Right atrium auricular region (tissue), 2 donors: ENCODE data around the gene NT5C1B. TPM values are rescaled to one million over a fixed set of nuclear protein-coding genes. Genes with fewer than 3 reads are reported as not detected.

ENCODE experiments used
- DNase-seq: peaks from one replicate; pipeline ENCODE4 v3.0.0-alpha.2; 2019; ENCODE audit warnings: low spot score
- H3K27ac ChIP-seq, 2 donors: fragments of 200-600 bp; sonication (generic); 1 replicate in 1 of 2; 2 replicates in 1 of 2; pipeline ENCODE4 v1.5.1; 2016 to 2019
- H3K27me3 ChIP-seq, 2 donors: fragments of 200-600 bp; sonication (generic); one replicate each; pipeline versions ENCODE4 v1.5.1 to v1.6.0; 2017 to 2019
- H3K36me3 ChIP-seq: fragments of 200-600 bp; sonication (generic); one replicate; pipeline ENCODE4 v1.5.1; 2016
- H3K4me1 ChIP-seq, 2 donors: fragments of 200-600 bp; sonication (generic); one replicate each; pipeline versions ENCODE4 v1.5.1 to v1.6.0; 2017 to 2019
- H3K4me3 ChIP-seq, 2 donors: fragments of 200-600 bp; sonication (generic); 1 replicate in 1 of 2; 2 replicates in 1 of 2; pipeline ENCODE4 v1.5.1; 2017 to 2019; ENCODE audit warnings: mild to moderate bottlenecking in 1 of 2, moderate library complexity in 1 of 2
- H3K9me3 ChIP-seq, 2 donors: fragments of 200-600 bp; sonication (generic); one replicate each; pipeline ENCODE4 v1.5.1; 2019
- total RNA-seq, 2 donors: library from RNA; depleted of rRNA; stranded (reverse); fragments of >200 nt; gene quantifications; one replicate each; pipeline ENCODE4 v1.1.0, GENCODE V29; 2016
- TF ChIP-seq, protein P1 (sequence below), 2 donors: fragments of 200-600 bp; sonication (generic); IDR thresholded peaks; one replicate each; pipeline ENCODE4 v1.5.1; 2019; ENCODE audit warnings: antibody characterized with exemption in 2 of 2

Gene NT5C1B
- total RNA-seq, 2 donors from 2014 or later: not detected

DNA sequence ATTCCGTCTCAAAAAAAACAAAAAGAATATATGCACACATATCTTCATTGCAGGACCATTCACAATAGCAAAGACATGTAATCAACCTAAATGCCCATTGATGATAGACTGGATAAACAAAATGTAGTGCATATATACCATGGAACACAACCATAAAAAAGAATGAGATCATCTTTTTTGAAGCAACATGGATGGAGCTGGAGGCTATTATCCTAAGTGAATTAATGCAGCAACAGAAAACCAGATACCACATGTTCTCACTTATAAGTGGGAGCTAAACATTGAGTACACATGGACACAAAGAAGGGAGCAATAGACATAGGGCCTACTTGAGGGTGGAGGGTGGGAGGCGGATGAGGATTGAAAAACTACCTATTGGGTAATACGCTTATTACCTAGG lies 8.8 kb downstream of the NT5C1B start:
- Histone ChIP-seq H3K36me3 (no peaks in the 10 kb centered on the region), H3K9me3 (peaks cover 0 to 18% of the 10 kb centered on the region in 2 donors)
- no peak for DNase-seq

GRCh38 chr2:18578033-18578432 lies 11.3 kb downstream of the NT5C1B start:
- Histone ChIP-seq H3K9me3 (peaks cover 0 to 18% of the 10 kb centered on the region in 2 donors), H3K36me3 (no peaks in the 10 kb centered on the region), H3K4me1 (no peaks in the 10 kb centered on the region), H3K27ac (no peak overlapping the region), H3K4me3 (no peak overlapping the region), H3K27me3 (no peaks in the 10 kb centered on the region)
- TF ChIP-seq, protein P1, sequence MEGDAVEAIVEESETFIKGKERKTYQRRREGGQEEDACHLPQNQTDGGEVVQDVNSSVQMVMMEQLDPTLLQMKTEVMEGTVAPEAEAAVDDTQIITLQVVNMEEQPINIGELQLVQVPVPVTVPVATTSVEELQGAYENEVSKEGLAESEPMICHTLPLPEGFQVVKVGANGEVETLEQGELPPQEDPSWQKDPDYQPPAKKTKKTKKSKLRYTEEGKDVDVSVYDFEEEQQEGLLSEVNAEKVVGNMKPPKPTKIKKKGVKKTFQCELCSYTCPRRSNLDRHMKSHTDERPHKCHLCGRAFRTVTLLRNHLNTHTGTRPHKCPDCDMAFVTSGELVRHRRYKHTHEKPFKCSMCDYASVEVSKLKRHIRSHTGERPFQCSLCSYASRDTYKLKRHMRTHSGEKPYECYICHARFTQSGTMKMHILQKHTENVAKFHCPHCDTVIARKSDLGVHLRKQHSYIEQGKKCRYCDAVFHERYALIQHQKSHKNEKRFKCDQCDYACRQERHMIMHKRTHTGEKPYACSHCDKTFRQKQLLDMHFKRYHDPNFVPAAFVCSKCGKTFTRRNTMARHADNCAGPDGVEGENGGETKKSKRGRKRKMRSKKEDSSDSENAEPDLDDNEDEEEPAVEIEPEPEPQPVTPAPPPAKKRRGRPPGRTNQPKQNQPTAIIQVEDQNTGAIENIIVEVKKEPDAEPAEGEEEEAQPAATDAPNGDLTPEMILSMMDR (IDR thresholded peaks at IDR 0.05): no peak
- no peak for DNase-seq

More for the DNA sequence above, 8.8 kb downstream of the NT5C1B start:
- Histone ChIP-seq H3K27me3 (no peaks in the 10 kb centered on the region), H3K27ac (no peak overlapping the region), H3K4me1 (no peaks in the 10 kb centered on the region), H3K4me3 (no peak overlapping the region)
- TF ChIP-seq, protein P1 (IDR thresholded peaks at IDR 0.05): no peak

DNA sequence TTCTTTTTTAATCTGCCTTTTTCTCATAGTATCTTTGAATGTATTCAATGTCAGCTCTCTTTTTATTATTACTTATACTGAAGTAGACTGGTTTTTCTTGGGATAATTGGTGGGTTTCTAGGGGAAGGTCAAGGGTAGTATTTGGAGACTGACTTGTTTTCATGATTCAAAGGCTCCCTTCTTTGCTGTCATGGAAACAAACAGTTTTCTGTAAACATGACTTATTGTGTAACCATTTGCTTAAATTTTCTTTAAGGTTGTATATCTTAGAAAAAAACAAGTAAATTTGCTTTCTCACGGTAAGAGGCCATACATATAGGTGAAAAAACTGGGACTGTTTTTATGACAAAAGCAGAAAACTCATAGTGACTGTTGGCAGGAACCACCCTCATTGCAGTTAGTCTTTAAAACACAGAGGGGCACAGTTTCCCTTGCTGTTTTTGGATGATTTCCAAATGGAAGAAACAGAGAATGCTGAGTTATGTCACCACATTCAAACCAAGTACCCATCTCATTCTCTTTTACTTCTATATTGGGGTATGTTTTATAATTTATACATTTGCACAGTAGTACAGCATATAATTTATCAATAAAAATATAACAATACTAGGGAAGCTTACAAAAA lies 23.1 kb downstream of the NT5C1B start:
- TF ChIP-seq, protein P1 (IDR thresholded peaks at IDR 0.05): no peak
- Histone ChIP-seq H3K4me3 (no peak overlapping the region), H3K27ac (no peak overlapping the region), H3K4me1 (peaks cover 0 to 2% of the 10 kb centered on the region in 2 donors), H3K36me3 (no peaks in the 10 kb centered on the region), H3K9me3 (no peaks in the 10 kb centered on the region), H3K27me3 (no peaks in the 10 kb centered on the region)
- no peak for DNase-seq

DNA sequence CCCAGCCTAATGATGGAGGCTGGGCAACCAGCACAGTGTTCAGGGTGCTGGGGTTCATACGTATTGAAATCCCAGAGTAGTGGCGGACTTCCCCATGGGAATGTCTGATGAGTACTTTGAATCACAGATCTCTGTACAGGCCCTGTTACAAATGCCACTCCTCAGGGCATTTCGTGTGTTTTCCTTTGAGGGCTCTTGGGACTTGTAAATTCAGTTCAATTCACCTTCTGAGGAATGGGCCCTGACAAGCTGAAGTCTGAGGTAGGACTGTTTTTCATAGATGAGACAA lies 28.6 kb downstream of the NT5C1B start:
- TF ChIP-seq, protein P1 (IDR thresholded peaks at IDR 0.05): no peak

GRCh38 chr2:18560031-18560796 lies 29.2 kb downstream of the NT5C1B start, which contains the start of gene RDH14:
RDH14 (minus strand) TSS chr2:18560653; CDS start chr2:18560572, 81 bp downstream.
- DNase-seq: peak; percentile 96
- Histone ChIP-seq H3K9me3 (no peaks in the 10 kb centered on the region), H3K27ac (peak within 1 kb of the TSS; percentile 99 to 100), H3K4me1 (peaks cover 0 to 39% of the 10 kb centered on the region in 2 donors), H3K4me3 (peak within 1 kb of the TSS; percentile 73 to 97), H3K36me3 (peaks cover 3% of the 10 kb centered on the region), H3K27me3 (no peaks in the 10 kb centered on the region)
- TF ChIP-seq, protein P1 (IDR thresholded peaks at IDR 0.05): peak in 1 of 2 donors; percentile 29

More for the DNA sequence above, 28.6 kb downstream of the NT5C1B start:
- no peaks in the 10 kb centered on the region for H3K27me3 ChIP-seq
- H3K9me3 ChIP-seq: no peaks in the 10 kb centered on the region
- peaks cover 0 to 39% of the 10 kb centered on the region in 2 donors for H3K4me1 ChIP-seq
- no peaks in the 10 kb centered on the region for H3K36me3 ChIP-seq
- DNase-seq: no peak
- peak overlapping the region; percentile 99 to 100 for H3K27ac ChIP-seq
- H3K4me3 ChIP-seq: peak overlapping the region; percentile 73 to 97
